Ovary (tissue), 9 donors: ENCODE measurements around the gene COL13A1. TPM values are rescaled to one million over a fixed set of nuclear protein-coding genes. Genes with fewer than 3 reads are reported as not detected.

Experiments
- DNase-seq, 5 donors: peaks; one replicate each; pipeline ENCODE4 v3.0.0-alpha.2; 2019 to 2020
- H3K27ac ChIP-seq, 2 donors: fragments of 200-600 bp; one replicate each; pipeline versions ENCODE4 v1.5.1 to v1.8.0; 2019 to 2022
- H3K27me3 ChIP-seq: fragments of 200-600 bp; one replicate; pipeline ENCODE4 v1.8.0; 2022
- H3K36me3 ChIP-seq: fragments of 200-600 bp; sonication (generic); one replicate; pipeline ENCODE4 v1.5.1; 2019
- H3K4me1 ChIP-seq: one replicate; pipeline ENCODE4 v1.8.1; 2013; ENCODE audit warnings: mild to moderate bottlenecking, moderate library complexity; ENCODE audit not compliant: insufficient read depth
- H3K4me3 ChIP-seq: fragments of 200-600 bp; sonication (generic); one replicate; pipeline ENCODE4 v1.5.1; 2017
- H3K9me3 ChIP-seq, 2 donors: fragments of 200-600 bp in 1 of 2; sonication (generic) in 1 of 2; one replicate each; pipeline versions ENCODE4 v1.5.1 to v1.8.1; 2013 to 2019; ENCODE audit warnings: mild to moderate bottlenecking in 1 of 2, moderate library complexity in 1 of 2
- CTCF ChIP-seq, 3 donors: fragments of 450-650 bp in 2 of 3; fragments of 200-600 bp in 1 of 3; IDR thresholded peaks; one replicate each; pipeline versions ENCODE4 v1.5.1 to v1.8.0; 2016 to 2022; ENCODE audit warnings: antibody characterized with exemption in 3 of 3, mild to moderate bottlenecking in 1 of 3
- EP300 ChIP-seq: sonication (generic); formaldehyde crosslinking; IDR thresholded peaks from one replicate; pipeline ENCODE4 v1.6.1; 2017; ENCODE audit warnings: antibody characterized with exemption
- POLR2A ChIP-seq: fragments of 450-650 bp; IDR thresholded peaks from one replicate; pipeline ENCODE4 v1.6.1; 2017; ENCODE audit warnings: antibody characterized with exemption, mild to moderate bottlenecking, moderate library complexity
- WGBS, 3 donors: extraction: QIAGEN DNeasy Blood & Tissue Kit in 1 of 3; methylation state at CpG; one replicate each; pipeline versions ENCODE4 v1.1.5 to v1.1.7; 2013 to 2017; 5-methylcytosine and 5-hydroxymethylcytosine counted together
- intact Hi-C, 4 donors: fragments of 100-400 bp; cut with DNase I; formaldehyde crosslinking; loops; one replicate each; pipeline versions ENCODE4 v1.11.0 to v1.15.1; 2022 to 2023
- polyA plus RNA-seq, 2 donors: library from polyadenylated mRNA; stranded (reverse); fragments of 200-250 nt in 1 of 2; fragments of 350-450 nt in 1 of 2; fragmentation: Illumina TruSeq in 1 of 2; extraction: RNeasy Lipid Tissue Mini Kit (QIAGEN cat#74804) in 1 of 2; gene quantifications; one replicate each; pipeline ENCODE4 v1.2.3, GENCODE V29; 2013 to 2014
- total RNA-seq, 7 donors: library from RNA; depleted of rRNA in 2 of 7; stranded (reverse); fragments of >200 nt in 2 of 7; fragmentation: NEBNext Ultra II Directional in 3 of 7; extraction: Animal tissue kit (Norgen Biotek cat#: 25700) in 3 of 7; gene quantifications; one replicate each; pipeline versions ENCODE4 v1.1.0 to v1.2.4, GENCODE V29; 2016 to 2023
- donor health status: DM: no; HTN: no; CAD: no; lungs with moderate emphysema.
- donor health status: DM: no; HTN: no; CAD: no.
- donor health status: Bipolar disorder and iron deficiency.
- donor health status: DM: yes; HTN: yes; CAD: no.
- donor health status: DM: no; HTN: no; CAD: no.
- donor health status: DM: yes; HTN: yes; CAD: no.

The COL13A1 gene
- total and polyA plus RNA-seq, 9 donors: 0.48 to 3.1 (median 1.1) TPM

- no peak overlapping the region for H3K4me3 ChIP-seq
- H3K27me3 ChIP-seq: no peaks in the 10 kb centered on the region
- TF ChIP-seq CTCF (IDR thresholded peaks at IDR 0.05) (no peak), EP300 (no peak), POLR2A (no peak)
- no peak overlapping the region for H3K27ac ChIP-seq
- H3K4me1 ChIP-seq: no peaks in the 10 kb centered on the region
- WGBS, 3 donors: 76 to 87% (median 85%) methylated on average over 11 of the region's 11 CpGs
- no peak for DNase-seq
- intact Hi-C loops: no loop called here
- H3K36me3 ChIP-seq: no peaks in the 10 kb centered on the region
- H3K9me3 ChIP-seq: no peaks in the 10 kb centered on the region
Measured at GRCh38 chr10:69838853-69839252, 37.1 kb downstream of the COL13A1 start.

- Histone ChIP-seq H3K27ac (no peak overlapping the region), H3K36me3 (no peaks in the 10 kb centered on the region), H3K4me1 (no peaks in the 10 kb centered on the region), H3K4me3 (no peak overlapping the region), H3K9me3 (no peaks in the 10 kb centered on the region), H3K27me3 (no peaks in the 10 kb centered on the region)
- 81 to 86% (median 85%) methylated on average over 17 of the region's 17 CpGs for WGBS, 3 donors
- intact Hi-C loops: no loop called here
- TF ChIP-seq CTCF (IDR thresholded peaks at IDR 0.05) (no peak), POLR2A (no peak), EP300 (no peak)
- DNase-seq: no peak
Measured at GRCh38 chr10:69839696-69840345, 38.1 kb downstream of the COL13A1 start.

- no peaks in the 10 kb centered on the region for H3K9me3 ChIP-seq
- no peak for DNase-seq
- intact Hi-C loops: no loop called here
- no peaks in the 10 kb centered on the region for H3K4me1 ChIP-seq
- H3K36me3 ChIP-seq: no peaks in the 10 kb centered on the region
- TF ChIP-seq EP300 (no peak), POLR2A (no peak), CTCF (IDR thresholded peaks at IDR 0.05) (no peak)
- 87 to 89% (median 89%) methylated on average over 9 of the region's 9 CpGs for WGBS, 3 donors
- H3K4me3 ChIP-seq: no peak overlapping the region
- H3K27ac ChIP-seq: no peak overlapping the region
- no peaks in the 10 kb centered on the region for H3K27me3 ChIP-seq
Measured at GRCh38 chr10:69840773-69841172, 39.1 kb downstream of the COL13A1 start.

GRCh38 chr10:69842020-69842419, 40.3 kb downstream of the COL13A1 start:
- Histone ChIP-seq H3K27ac (no peak overlapping the region), H3K9me3 (no peaks in the 10 kb centered on the region), H3K4me3 (no peak overlapping the region), H3K4me1 (no peaks in the 10 kb centered on the region), H3K36me3 (no peaks in the 10 kb centered on the region), H3K27me3 (no peaks in the 10 kb centered on the region)
- no peak for DNase-seq
- intact Hi-C loops: no loop called here
- 78 to 87% (median 86%) methylated on average over 8 of the region's 8 CpGs for WGBS, 3 donors
- TF ChIP-seq CTCF (IDR thresholded peaks at IDR 0.05) (no peak), POLR2A (no peak), EP300 (no peak)
